Small intestine (tissue), 7 donors: Measurements from ENCODE around the gene PXT1. TPM values are rescaled to one million over a fixed set of nuclear protein-coding genes. Genes with fewer than 3 reads are reported as not detected.

Experiments
- DNase-seq, 2 donors: peaks; one replicate each; pipeline versions ENCODE4 v3.0.0 to v3.0.0-alpha.2; 2013
- FAIRE-seq: peaks from 2 replicates; lab custom pipeline; 2012; peaks lifted over from hg19 to GRCh38; lab: Jason Lieb, UNC
- H3K27ac ChIP-seq, 3 donors: one replicate each; pipeline ENCODE4 v1.5.1; 2013; ENCODE audit warnings: low read length in 2 of 3, mild to moderate bottlenecking in 2 of 3, control low read depth in 1 of 3, inconsistent platforms in 1 of 3, low read depth in 1 of 3, moderate library complexity in 1 of 3
- H3K27me3 ChIP-seq, 3 donors: one replicate each; pipeline ENCODE4 v1.6.1; 2013; ENCODE audit warnings: low read length in 3 of 3, inconsistent platforms in 1 of 3; ENCODE audit not compliant: control insufficient read depth in 3 of 3, insufficient read depth in 3 of 3
- H3K36me3 ChIP-seq, 3 donors: one replicate each; pipeline ENCODE4 v1.6.1; 2013; ENCODE audit warnings: low read length in 3 of 3, inconsistent platforms in 1 of 3, low read depth in 1 of 3, mild to moderate bottlenecking in 1 of 3, moderate library complexity in 1 of 3; ENCODE audit not compliant: control insufficient read depth in 3 of 3, insufficient read depth in 2 of 3
- H3K4me1 ChIP-seq, 3 donors: one replicate each; pipeline ENCODE4 v1.6.1; 2013; ENCODE audit warnings: low read length in 2 of 3, inconsistent platforms in 1 of 3, low read depth in 1 of 3, mild to moderate bottlenecking in 1 of 3, moderate library complexity in 1 of 3; ENCODE audit not compliant: control insufficient read depth in 3 of 3, insufficient read depth in 2 of 3
- H3K4me3 ChIP-seq, 3 donors: one replicate each; pipeline ENCODE4 v1.5.1; 2013; ENCODE audit warnings: low read length in 3 of 3, control low read depth in 1 of 3, inconsistent platforms in 1 of 3, low read depth in 1 of 3, mild to moderate bottlenecking in 1 of 3, moderate library complexity in 1 of 3
- H3K9me3 ChIP-seq, 2 donors: one replicate each; pipeline ENCODE4 v1.6.1; 2013; ENCODE audit warnings: low read depth in 1 of 2, low read length in 1 of 2; ENCODE audit not compliant: control insufficient read depth in 2 of 2, insufficient read depth in 1 of 2
- WGBS, 3 donors: extraction: QIAGEN DNeasy Blood & Tissue Kit; methylation state at CpG; one replicate each; pipeline ENCODE4 v1.1.7; 2013; 5-methylcytosine and 5-hydroxymethylcytosine counted together
- polyA plus RNA-seq, 4 donors: library from polyadenylated mRNA; stranded (reverse) in 3 of 4; unstranded in 1 of 4; fragments of 200-250 nt in 3 of 4; fragments of 120-200 nt in 1 of 4; gene quantifications; one replicate each; pipeline versions ENCODE4 v1.2.1 to v1.2.3, GENCODE V29; 2013
- donor health status: healthy with polysubstance abuse.
- donor health status: control.
- donor health status: control.
- donor health status: Bipolar disorder and iron deficiency.
- donor health status: healthy.

Gene PXT1
- polyA plus RNA-seq, 4 donors: 0.10 TPM; not detected in 3

DNA sequence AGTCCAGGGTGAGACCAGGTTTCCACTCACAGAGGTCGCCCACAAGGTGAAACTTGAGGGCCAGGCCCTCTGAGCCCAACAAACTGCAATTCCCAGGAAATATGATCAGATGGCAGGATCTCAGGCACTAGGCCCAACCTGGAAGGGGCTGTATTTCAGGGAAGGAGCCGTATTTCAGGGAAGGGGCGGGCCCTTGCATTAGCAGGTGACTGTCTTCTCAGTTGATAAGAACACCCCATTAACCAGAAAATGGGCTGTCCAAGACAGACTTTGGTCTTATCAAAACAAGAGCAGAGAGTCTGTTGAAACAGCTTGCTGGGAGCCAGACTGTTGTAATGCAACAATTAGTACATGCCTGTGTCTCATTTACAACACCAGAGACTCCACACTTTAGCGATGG, 95.0 kb downstream of the PXT1 start:
- Histone ChIP-seq H3K4me1 (peaks cover 6 to 53% (median 13%) of the 10 kb centered on the region in 3 donors), H3K36me3 (no peaks in the 10 kb centered on the region), H3K9me3 (no peaks in the 10 kb centered on the region), H3K4me3 (no peak overlapping the region), H3K27ac (peak overlapping the region; percentile 58 to 70 (median 70)), H3K27me3 (no peaks in the 10 kb centered on the region)
- WGBS, 3 donors: 38 to 67% (median 44%) methylated on average over 4 of the region's 4 CpGs
- FAIRE-seq (no peak), DNase-seq (peak; percentile 89 to 90)

DNA sequence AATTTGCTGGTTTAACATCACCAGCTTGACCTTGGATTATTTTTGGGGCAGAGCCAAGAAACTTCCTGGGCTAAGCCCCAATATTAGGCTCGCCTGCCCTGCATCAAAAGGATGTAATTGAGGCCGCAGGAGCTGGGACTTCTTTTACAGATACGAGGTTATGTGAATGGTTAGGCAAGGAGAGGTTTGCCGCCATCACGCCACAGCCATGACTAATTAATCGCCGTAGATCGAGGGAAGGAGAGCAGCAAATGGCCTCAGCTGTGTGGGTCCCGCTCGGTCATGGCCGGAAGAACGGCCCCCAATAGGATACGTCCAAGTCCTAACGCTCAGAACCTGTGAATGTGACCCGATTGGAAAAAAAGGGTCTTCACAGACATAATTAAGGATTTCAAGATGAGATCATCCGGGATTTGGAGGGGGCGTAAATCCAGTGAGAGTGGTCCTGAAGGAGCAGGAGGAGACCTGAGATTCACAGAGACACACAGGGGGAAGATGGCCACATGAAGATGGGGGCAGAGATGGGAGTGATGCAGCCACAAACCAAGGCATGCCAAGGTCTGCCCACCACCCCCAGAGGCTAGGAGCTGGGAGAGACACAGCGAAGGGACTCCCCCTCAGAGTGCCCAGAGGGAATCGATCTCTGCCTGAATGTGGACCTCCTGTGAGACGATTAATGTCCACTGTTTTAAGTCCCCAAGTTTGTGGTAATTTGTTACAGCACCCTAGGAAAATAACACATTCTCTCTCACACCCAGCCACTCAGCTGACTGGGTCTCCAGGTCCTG, 96.0 kb downstream of the PXT1 start:
- Histone ChIP-seq H3K9me3 (no peaks in the 10 kb centered on the region), H3K4me3 (no peak overlapping the region), H3K4me1 (peaks cover 6 to 49% (median 11%) of the 10 kb centered on the region in 3 donors), H3K27me3 (no peaks in the 10 kb centered on the region), H3K36me3 (no peaks in the 10 kb centered on the region), H3K27ac (peak overlapping the region in 2 of 3 donors; percentile 36 to 70)
- WGBS, 3 donors: 91 to 95% (median 91%) methylated on average over 20 of the region's 20 CpGs
- DNase-seq (no peak), FAIRE-seq (no peak)

GRCh38 chr6:36345681-36346466, 96.8 kb downstream of the PXT1 start:
- H3K4me3 ChIP-seq: no peak overlapping the region
- H3K4me1 ChIP-seq: peaks cover 6 to 42% (median 8%) of the 10 kb centered on the region in 3 donors
- no peak for DNase-seq
- H3K27ac ChIP-seq: no peak overlapping the region
- H3K36me3 ChIP-seq: no peaks in the 10 kb centered on the region
- no peaks in the 10 kb centered on the region for H3K27me3 ChIP-seq
- no peak for FAIRE-seq
- 85 to 88% (median 85%) methylated on average over 13 of the region's 13 CpGs for WGBS, 3 donors
- H3K9me3 ChIP-seq: no peaks in the 10 kb centered on the region

GRCh38 chr6:36343109-36343680, 99.5 kb downstream of the PXT1 start:
- Histone ChIP-seq H3K9me3 (no peaks in the 10 kb centered on the region), H3K4me3 (no peak overlapping the region), H3K4me1 (peaks cover 0 to 38% (median 5%) of the 10 kb centered on the region in 3 donors), H3K27ac (no peak overlapping the region), H3K27me3 (no peaks in the 10 kb centered on the region), H3K36me3 (no peaks in the 10 kb centered on the region)
- no peak for DNase-seq
- no peak for FAIRE-seq
- 71 to 95% (median 80%) methylated on average over 5 of the region's 5 CpGs for whole genome bisulfite sequencing, 3 donors

- peak overlapping the region; percentile 89 to 100 (median 94) for H3K27ac ChIP-seq
- peak; percentile 89 to 93 for DNase-seq
- H3K27me3 ChIP-seq: no peaks in the 10 kb centered on the region
- no peaks in the 10 kb centered on the region for H3K9me3 ChIP-seq
- peaks cover 2 to 38% (median 5%) of the 10 kb centered on the region in 3 donors for H3K4me1 ChIP-seq
- no peaks in the 10 kb centered on the region for H3K36me3 ChIP-seq
- H3K4me3 ChIP-seq: peak overlapping the region in 2 of 3 donors; percentile 24 to 36
- FAIRE-seq: no peak
- 19 to 23% (median 21%) methylated on average over 36 of the region's 36 CpGs for WGBS, 3 donors
Observed at GRCh38 chr6:36340618-36341454, 101.8 kb downstream of the PXT1 start.

Other genes starting within 250 kb of the PXT1 start
- gene BRPF3, start 246.1 kb downstream of the PXT1 start, polyA plus RNA-seq: 10 to 100 TPM; 12.7 to 59.0 (median 19.6) TPM
- 1 to 10 TPM in 3 of 4 donors, under 1 TPM in 1; 0.55 to 2.7 (median 1.9) TPM for gene PNPLA1, start 172.8 kb downstream of the PXT1 start, polyA plus RNA-seq
- gene BNIP5, start 106.0 kb downstream of the PXT1 start, polyA plus RNA-seq: 10 to 100 TPM in 2 of 4 donors, 1 to 10 TPM in 2; 2.6 to 26.7 (median 13.2) TPM
- 10 to 100 TPM in 3 of 4 donors, 1 to 10 TPM in 1; 7.4 to 26.2 (median 16.0) TPM for gene ETV7, start 55.2 kb downstream of the PXT1 start, polyA plus RNA-seq
- gene KCTD20, start 146 bp upstream of the PXT1 start, polyA plus RNA-seq: 10 to 100 TPM; 13.8 to 28.6 (median 17.7) TPM
- gene STK38, start 104.6 kb upstream of the PXT1 start, polyA plus RNA-seq: 10 to 100 TPM; 27.6 to 52.1 (median 39.9) TPM
- gene SRSF3, start 151.5 kb upstream of the PXT1 start, polyA plus RNA-seq: 100 to 1,000 TPM; 115 to 400 (median 219) TPM
- 100 to 1,000 TPM in 3 of 4 donors, 10 to 100 TPM in 1; 96.8 to 464 (median 292) TPM for gene CDKN1A, start 235.9 kb upstream of the PXT1 start, polyA plus RNA-seq